UCSD-AML1 (cell line): ENCODE results near the gene OR4K2.
A peak's percentile ranks its signal among the peaks of the same experiment; 100 is the strongest.
"Not testable (repeated sequence)": the region's sequence is repeated elsewhere in the genome, so short reads cannot be mapped to it uniquely, and the experiment has no call there.

Source experiments
- DNase-seq: peaks from one replicate; lab custom pipeline; 2025; ENCODE audit not compliant: unreplicated experiment; lab: John Stamatoyannopoulos, UW

OR4K2 gene, protein sequence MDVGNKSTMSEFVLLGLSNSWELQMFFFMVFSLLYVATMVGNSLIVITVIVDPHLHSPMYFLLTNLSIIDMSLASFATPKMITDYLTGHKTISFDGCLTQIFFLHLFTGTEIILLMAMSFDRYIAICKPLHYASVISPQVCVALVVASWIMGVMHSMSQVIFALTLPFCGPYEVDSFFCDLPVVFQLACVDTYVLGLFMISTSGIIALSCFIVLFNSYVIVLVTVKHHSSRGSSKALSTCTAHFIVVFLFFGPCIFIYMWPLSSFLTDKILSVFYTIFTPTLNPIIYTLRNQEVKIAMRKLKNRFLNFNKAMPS

DNA sequence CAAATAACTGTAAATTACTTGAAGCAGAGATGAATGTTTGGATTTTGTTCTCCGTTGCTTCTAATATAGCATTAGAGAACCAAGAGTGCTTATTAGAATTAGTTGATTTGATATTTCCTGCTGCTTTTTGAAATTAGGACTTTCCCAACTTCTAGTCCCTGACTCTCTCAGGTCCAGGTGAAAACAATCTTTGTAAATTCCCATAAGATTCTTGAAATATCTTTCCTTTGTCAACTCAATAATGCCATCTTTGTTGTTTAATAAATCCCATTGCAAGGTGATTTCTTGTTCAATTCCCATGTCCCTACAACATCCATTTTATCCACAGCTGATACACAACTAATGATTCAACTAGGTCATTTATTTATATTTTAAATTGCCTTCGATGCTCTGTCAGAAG is at the start of gene OR4K2:
Gene OR4K2, plus strand, starts transcription at position 301 of the 400 bp plus-strand sequence. CDS start 1,126 bp downstream, outside the sequence.
- no peak for DNase-seq

DNA sequence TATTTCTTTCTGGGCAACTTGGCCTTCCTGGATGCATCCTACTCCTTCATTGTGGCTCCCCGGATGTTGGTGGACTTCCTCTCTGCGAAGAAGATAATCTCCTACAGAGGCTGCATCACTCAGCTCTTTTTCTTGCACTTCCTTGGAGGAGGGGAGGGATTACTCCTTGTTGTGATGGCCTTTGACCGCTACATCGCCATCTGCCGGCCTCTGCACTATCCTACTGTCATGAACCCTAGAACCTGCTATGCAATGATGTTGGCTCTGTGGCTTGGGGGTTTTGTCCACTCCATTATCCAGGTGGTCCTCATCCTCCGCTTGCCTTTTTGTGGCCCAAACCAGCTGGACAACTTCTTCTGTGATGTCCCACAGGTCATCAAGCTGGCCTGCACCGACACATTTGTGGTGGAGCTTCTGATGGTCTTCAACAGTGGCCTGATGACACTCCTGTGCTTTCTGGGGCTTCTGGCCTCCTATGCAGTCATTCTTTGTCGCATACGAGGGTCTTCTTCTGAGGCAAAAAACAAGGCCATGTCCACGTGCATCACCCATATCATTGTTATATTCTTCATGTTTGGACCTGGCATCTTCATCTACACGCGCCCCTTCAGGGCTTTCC is 47.2 kb upstream of the OR4K2 start:
- DNase-seq: not testable (repeated sequence)

DNA sequence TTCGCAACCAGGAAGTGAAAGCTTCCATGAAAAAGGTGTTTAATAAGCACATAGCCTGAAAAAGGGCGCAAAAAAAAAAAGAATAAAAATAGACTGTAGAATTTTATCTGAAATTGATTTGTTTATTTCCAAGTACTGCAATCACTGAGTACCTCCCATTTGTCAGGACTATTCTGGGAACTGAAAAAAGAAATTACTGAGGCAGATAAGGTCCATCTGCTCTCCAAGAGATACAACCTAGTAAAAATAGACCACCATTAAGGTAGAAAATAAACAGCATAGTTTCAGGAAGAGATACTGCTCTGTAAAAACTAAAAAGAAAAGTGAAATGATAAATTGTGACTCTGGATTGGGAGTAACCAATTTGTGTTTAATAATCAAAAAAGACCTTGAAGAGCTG is 46.6 kb upstream of the OR4K2 start:
- DNase-seq: no peak

- not testable (repeated sequence) for DNase-seq
Measured at GRCh38 chr14:19834203-19834848, 40.6 kb upstream of the OR4K2 start.

DNA sequence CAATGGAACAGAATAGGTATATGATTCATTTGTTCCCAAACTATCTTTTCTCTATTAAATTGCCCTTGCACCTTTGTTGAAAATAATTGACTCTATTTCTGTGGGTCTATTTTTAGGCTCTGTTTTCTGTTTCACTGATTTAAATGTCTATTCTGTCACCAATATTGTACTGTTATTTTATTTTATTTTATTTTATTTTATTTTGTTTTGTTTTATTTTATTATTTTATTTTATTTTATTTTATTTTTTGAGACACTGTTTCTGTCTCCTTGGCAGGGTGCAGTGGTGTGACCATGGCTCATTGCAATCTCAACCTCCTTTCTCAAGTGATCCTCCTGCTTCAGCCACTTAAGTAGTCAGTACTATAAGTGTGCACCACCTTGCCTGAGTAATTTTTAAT is 36.5 kb upstream of the OR4K2 start:
- no peak for DNase-seq

DNA sequence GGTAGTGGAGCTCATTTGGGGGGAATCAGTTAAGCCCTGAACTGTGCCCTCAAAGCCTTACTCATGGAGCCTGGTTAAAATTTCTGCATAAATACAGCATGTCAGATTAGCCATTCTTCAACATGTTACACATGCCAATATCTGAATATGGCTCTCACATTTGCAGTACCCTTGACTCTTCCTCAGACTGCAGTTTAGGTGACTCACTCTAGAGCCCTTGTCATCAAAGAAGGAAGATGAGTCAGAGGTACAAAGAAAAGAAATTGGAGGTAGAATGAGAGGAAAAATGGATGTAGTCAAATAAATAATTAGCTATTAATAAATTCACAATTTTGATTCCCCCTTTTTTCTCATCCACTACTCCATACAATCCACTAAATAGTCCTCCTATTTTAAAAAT is 23.6 kb upstream of the OR4K2 start:
- DNase-seq: no peak

DNA sequence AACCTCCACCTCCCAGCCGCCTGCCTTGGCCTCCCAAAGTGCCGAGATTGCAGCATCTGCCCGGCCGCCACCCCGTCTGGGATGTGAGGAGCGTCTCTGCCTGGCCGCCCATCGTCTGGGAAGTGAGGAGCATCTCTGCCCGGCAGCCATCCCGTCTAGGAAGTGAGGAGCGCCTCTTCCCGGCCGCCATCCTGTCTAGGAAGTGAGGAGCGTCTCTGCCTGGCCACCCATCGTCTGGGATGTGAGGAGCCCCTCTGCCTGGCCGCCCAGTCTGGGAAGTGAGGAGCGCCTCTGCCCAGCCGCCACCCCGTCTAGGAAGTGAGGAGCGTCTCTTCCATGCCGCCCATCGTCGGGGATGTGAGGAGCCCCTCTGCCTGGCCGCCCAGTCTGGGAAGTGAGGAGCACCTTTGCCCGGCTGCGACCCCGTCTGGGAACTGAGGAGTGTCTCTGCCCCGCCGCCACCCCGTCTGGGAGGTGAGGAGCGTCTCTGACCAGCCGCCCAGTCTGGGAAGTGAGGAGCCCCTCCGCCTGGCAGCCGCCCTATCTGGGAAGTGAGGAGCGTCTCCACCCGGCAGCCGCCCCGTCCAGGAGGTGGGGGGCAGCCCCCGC is 8.8 kb upstream of the OR4K2 start:
- DNase-seq: not testable (repeated sequence)

GRCh38 chr14:19873178-19873577 is 1.8 kb upstream of the OR4K2 start:
- DNase-seq: no peak

DNA sequence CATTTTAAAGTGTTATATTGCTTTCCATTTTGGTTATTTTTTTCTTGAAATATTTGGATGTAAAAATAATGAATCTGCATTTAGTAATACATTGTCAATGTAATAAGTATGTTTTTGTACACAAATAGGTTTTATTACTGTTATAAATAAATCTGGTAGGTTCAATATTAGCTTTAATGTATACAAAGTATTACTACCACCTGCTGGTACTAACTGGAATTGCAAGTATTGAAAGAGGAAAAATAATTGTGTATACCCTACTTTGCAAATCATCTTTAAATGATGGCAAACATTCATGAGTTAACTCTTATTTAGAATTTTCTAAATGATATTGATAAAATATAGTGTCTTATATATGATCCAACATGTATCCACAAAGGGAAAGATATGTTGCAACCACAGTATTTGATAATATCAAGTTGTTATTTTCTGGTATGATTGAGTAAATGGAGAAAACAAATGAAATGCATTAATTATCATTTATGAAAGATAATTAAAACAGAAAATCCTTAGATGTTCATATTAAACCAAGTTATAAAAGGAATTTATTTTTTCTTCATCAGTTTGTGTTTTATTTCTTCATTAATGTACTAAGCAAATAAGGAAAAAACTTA is 3.2 kb downstream of the OR4K2 start:
- no peak for DNase-seq

- peak; percentile 10 for DNase-seq
Measured at GRCh38 chr14:19895282-19895681, 20.3 kb downstream of the OR4K2 start.

- DNase-seq: no peak
Measured at GRCh38 chr14:19900999-19901398, 26.1 kb downstream of the OR4K2 start.

DNA sequence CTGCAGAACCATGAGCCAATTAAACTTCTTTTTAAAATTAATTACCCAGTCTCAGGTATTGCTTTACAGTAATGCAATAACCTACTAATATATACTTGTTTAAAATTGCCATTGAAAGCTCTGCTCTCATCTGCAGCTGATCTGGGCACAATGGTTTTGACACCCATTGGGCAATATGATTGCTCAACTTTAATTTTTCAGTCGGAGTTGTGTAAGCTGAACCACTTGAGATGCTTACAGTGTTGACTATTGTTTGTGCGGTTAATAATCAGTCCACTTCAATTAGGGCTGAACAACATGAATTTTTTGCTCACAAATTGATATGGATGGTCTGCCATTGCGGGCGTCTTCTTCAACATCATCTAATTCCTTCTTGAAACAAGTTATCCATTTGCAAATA is 27.5 kb downstream of the OR4K2 start:
- no peak for DNase-seq

DNA sequence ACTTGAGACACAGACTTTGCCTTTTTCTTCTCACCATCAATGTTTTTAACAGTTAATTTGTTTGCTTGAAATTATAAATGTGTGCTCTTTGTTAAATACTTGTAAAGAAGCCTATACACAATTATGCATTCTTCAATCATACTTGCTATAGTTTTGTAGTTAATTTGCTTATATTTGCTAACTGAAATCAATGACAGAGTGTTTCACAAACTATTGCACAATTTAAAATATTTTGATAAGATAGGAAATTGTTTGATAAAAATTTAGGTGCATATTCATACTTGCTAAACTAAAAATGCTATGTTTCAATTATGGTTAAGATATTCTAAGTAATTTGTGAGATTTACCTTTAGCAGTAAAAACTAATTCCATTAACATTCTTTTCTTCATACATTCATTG is 31.7 kb downstream of the OR4K2 start:
- DNase-seq: no peak

GRCh38 chr14:19911114-19911513 is 36.2 kb downstream of the OR4K2 start:
- no peak for DNase-seq

GRCh38 chr14:19917243-19917642 is 42.3 kb downstream of the OR4K2 start:
- DNase-seq: no peak

- DNase-seq: no peak
Measured at GRCh38 chr14:19917955-19918518, 43.1 kb downstream of the OR4K2 start.

GRCh38 chr14:19918553-19919264 is 43.8 kb downstream of the OR4K2 start:
- no peak for DNase-seq

GRCh38 chr14:19920021-19920657 is 45.2 kb downstream of the OR4K2 start, which contains the start of gene OR4K5:
OR4K5 (plus strand) TSS chr14:19920607; CDS start chr14:19920607, 0 bp downstream.
- DNase-seq: no peak

DNA sequence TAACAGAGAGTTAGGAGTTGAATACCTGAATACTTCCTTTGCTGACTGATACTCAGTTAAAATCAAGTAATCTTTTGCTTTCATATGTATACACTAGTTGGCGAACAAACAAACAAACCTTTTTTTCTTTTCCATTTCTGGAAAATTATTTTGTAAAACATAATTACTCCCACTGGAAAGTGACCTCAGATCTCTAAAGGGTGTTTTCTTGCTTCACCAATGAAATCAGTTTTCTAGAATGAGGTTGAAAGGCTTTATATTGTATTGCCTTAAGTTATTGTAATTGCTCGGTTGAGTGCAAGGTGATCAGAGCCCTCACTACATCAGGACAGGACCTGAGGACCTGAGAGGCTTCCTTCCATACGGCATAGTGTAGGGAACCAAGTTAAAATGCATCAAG is 55.7 kb downstream of the OR4K2 start, which contains the start of gene OR4K1:
Gene OR4K1, plus strand, starts transcription at position 301 of the 400 bp plus-strand sequence. CDS start 4,750 bp downstream, outside the sequence.
- DNase-seq: no peak
